ENCODE measurements around the gene CREB3L1. TPM values are rescaled to one million over a fixed set of nuclear protein-coding genes. Genes with fewer than 3 reads are reported as not detected.

CREB3L1 gene
- total RNA-seq, 1 donor from 2014 or later = 0.53 TPM

- TF ChIP-seq CTCF (IDR thresholded peaks at IDR 0.05; ENCODE audit: insufficient read depth, low read length, severe bottlenecking) = no peak
- FAIRE-seq = no peak
- Histone ChIP-seq H3K36me3 (ENCODE audit: control insufficient read depth, insufficient read depth, low read length) (no peaks in the 10 kb centered on the region), H3K27me3 (ENCODE audit: control insufficient read depth, insufficient read depth, low read length) (peaks cover 11% of the 10 kb centered on the region), H3K4me3 (ENCODE audit: low read depth, low read length) (no peak overlapping the region)
- DNase-seq (ENCODE audit: low read depth) = peak; percentile 64
Measured at GRCh38 chr11:46272816-46273427, 4.5 kb upstream of the CREB3L1 start.

- FAIRE-seq (no peak), DNase-seq (ENCODE audit: low read depth) (no peak)
- no peaks in the 10 kb centered on the region for H3K36me3 ChIP-seq (ENCODE audit: control insufficient read depth, insufficient read depth, low read length)
- TF ChIP-seq CTCF (IDR thresholded peaks at IDR 0.05; ENCODE audit: insufficient read depth, low read length, severe bottlenecking) = no peak
- H3K27me3 ChIP-seq (ENCODE audit: control insufficient read depth, insufficient read depth, low read length) = peaks cover 18% of the 10 kb centered on the region
- no peak overlapping the region for H3K4me3 ChIP-seq (ENCODE audit: low read depth, low read length)
Measured at GRCh38 chr11:46273511-46274205, 3.8 kb upstream of the CREB3L1 start.

- H3K27me3 ChIP-seq (ENCODE audit: control insufficient read depth, insufficient read depth, low read length) = peaks cover 24% of the 10 kb centered on the region
- H3K36me3 ChIP-seq (ENCODE audit: control insufficient read depth, insufficient read depth, low read length) = no peaks in the 10 kb centered on the region
- FAIRE-seq (no peak), DNase-seq (ENCODE audit: low read depth) (no peak)
- no peak for TF ChIP-seq CTCF (IDR thresholded peaks at IDR 0.05; ENCODE audit: insufficient read depth, low read length, severe bottlenecking)
- H3K4me3 ChIP-seq (ENCODE audit: low read depth, low read length) = no peak overlapping the region
Measured at GRCh38 chr11:46275964-46276641, 1.4 kb upstream of the CREB3L1 start.

- no peak for FAIRE-seq
- DNase-seq (ENCODE audit: low read depth) = no peak
- Histone ChIP-seq H3K27me3 (ENCODE audit: control insufficient read depth, insufficient read depth, low read length) (peaks cover 26% of the 10 kb centered on the region), H3K4me3 (ENCODE audit: low read depth, low read length) (no peak overlapping the region), H3K36me3 (ENCODE audit: control insufficient read depth, insufficient read depth, low read length) (no peaks in the 10 kb centered on the region)
- no peak for TF ChIP-seq CTCF (IDR thresholded peaks at IDR 0.05; ENCODE audit: insufficient read depth, low read length, severe bottlenecking)
Measured at GRCh38 chr11:46277313-46277621, 195 bp upstream of the CREB3L1 start.

GRCh38 chr11:46278387-46279125 lies 1.1 kb downstream of the CREB3L1 start:
- TF ChIP-seq CTCF (IDR thresholded peaks at IDR 0.05; ENCODE audit: insufficient read depth, low read length, severe bottlenecking) = peak; percentile 26
- H3K27me3 ChIP-seq (ENCODE audit: control insufficient read depth, insufficient read depth, low read length) = peaks cover 28% of the 10 kb centered on the region
- DNase-seq (ENCODE audit: low read depth) = no peak
- no peak overlapping the region for H3K4me3 ChIP-seq (ENCODE audit: low read depth, low read length)
- no peak for FAIRE-seq
- no peaks in the 10 kb centered on the region for H3K36me3 ChIP-seq (ENCODE audit: control insufficient read depth, insufficient read depth, low read length)

Measured in bronchial epithelial cell (primary cell).